HUES48 (cell line): ENCODE data around the gene DEAF1.

Experiments
- H3K27ac ChIP-seq: one replicate; pipeline ENCODE4 v1.7.0; 2013; ENCODE audit warnings: low read depth, low read length, inconsistent platforms
- H3K27me3 ChIP-seq: 2 replicates; pipeline ENCODE4 v1.6.1; 2013; ENCODE audit warnings: mild to moderate bottlenecking, low read length; ENCODE audit not compliant: control insufficient read depth, insufficient read depth
- H3K36me3 ChIP-seq: 2 replicates; pipeline ENCODE4 v1.6.1; 2013; ENCODE audit warnings: low read length; ENCODE audit not compliant: control insufficient read depth, insufficient read depth
- H3K4me1 ChIP-seq: 2 replicates; pipeline ENCODE4 v1.6.1; 2013; ENCODE audit warnings: mild to moderate bottlenecking, low read length; ENCODE audit not compliant: control insufficient read depth, insufficient read depth
- H3K4me3 ChIP-seq: 2 replicates; pipeline ENCODE4 v1.5.1; 2013; ENCODE audit warnings: mild to moderate bottlenecking, low read depth, low read length
- H3K9ac ChIP-seq: 2 replicates; pipeline ENCODE4 v1.6.1; 2013; ENCODE audit warnings: mild to moderate bottlenecking, low read depth, low read length, moderate library complexity
- H3K9me3 ChIP-seq: 2 replicates; pipeline ENCODE4 v1.6.1; 2013; ENCODE audit warnings: low read length; ENCODE audit not compliant: control insufficient read depth, insufficient read depth

Gene DEAF1

GRCh38 chr11:689625-690024 lies 5.4 kb downstream of the DEAF1 start:
- Histone ChIP-seq H3K27ac (no peak overlapping the region), H3K36me3 (peaks cover 52% of the 10 kb centered on the region), H3K4me1 (peaks cover 10% of the 10 kb centered on the region), H3K4me3 (no peak overlapping the region), H3K9ac (no peak overlapping the region), H3K9me3 (no peaks in the 10 kb centered on the region), H3K27me3 (no peaks in the 10 kb centered on the region)

- no peak overlapping the region for H3K9ac ChIP-seq
- H3K27me3 ChIP-seq: no peaks in the 10 kb centered on the region
- peaks cover 10% of the 10 kb centered on the region for H3K4me1 ChIP-seq
- peaks cover 59% of the 10 kb centered on the region for H3K36me3 ChIP-seq
- no peaks in the 10 kb centered on the region for H3K9me3 ChIP-seq
- H3K27ac ChIP-seq: no peak overlapping the region
- no peak overlapping the region for H3K4me3 ChIP-seq
Measured at GRCh38 chr11:688681-689080, 6.3 kb downstream of the DEAF1 start.

- peaks cover 67% of the 10 kb centered on the region for H3K36me3 ChIP-seq
- no peak overlapping the region for H3K27ac ChIP-seq
- no peaks in the 10 kb centered on the region for H3K9me3 ChIP-seq
- no peaks in the 10 kb centered on the region for H3K27me3 ChIP-seq
- peaks cover 4% of the 10 kb centered on the region; the same call in 1 of the 2 replicates for H3K4me1 ChIP-seq
- no peak overlapping the region for H3K9ac ChIP-seq
- H3K4me3 ChIP-seq: no peak overlapping the region
Measured at GRCh38 chr11:687751-688150, 7.3 kb downstream of the DEAF1 start.

DNA sequence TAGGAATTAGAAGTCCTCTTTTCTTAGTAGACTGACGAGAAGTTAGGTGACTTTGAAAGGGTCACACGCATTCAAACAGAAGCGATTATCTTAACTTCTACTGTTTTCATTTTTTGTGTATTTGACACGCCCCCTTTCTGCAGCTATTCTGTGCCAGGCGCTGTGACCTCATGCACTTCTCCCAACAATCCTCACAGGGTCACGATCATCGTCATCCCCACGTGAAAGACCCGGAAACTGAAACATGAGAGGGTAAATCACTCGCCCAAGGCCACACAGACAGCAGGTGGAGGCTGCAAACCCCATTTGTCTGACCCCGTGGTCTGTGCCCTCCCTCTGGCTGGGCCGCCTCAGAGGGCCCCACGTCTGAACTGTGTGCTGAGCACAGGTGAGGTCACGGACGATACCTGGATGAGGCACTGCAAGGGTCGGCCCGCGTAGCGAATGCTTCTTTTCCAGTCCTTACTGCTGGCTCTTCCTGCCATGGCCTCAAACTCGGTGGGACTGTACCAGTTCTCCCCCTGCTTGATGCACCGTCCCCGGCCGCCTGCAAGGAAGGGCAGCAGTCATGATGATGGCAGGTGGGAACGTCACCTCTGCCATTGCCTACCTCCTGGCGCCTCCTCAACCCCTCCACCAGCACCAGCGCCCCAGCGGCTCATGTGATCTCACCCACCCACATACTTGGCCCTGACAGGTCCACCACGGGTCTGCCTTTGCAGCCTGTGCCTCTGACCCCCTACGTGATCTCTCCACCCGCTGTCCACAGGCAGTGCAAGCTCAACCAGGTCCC lies 8.4 kb downstream of the DEAF1 start:
- H3K36me3 ChIP-seq: peaks cover 79% of the 10 kb centered on the region
- no peaks in the 10 kb centered on the region for H3K9me3 ChIP-seq
- H3K4me3 ChIP-seq: no peak overlapping the region
- H3K4me1 ChIP-seq: peaks cover 4% of the 10 kb centered on the region; the same call in 1 of the 2 replicates
- H3K27ac ChIP-seq: no peak overlapping the region
- H3K27me3 ChIP-seq: no peaks in the 10 kb centered on the region
- H3K9ac ChIP-seq: no peak overlapping the region

DNA sequence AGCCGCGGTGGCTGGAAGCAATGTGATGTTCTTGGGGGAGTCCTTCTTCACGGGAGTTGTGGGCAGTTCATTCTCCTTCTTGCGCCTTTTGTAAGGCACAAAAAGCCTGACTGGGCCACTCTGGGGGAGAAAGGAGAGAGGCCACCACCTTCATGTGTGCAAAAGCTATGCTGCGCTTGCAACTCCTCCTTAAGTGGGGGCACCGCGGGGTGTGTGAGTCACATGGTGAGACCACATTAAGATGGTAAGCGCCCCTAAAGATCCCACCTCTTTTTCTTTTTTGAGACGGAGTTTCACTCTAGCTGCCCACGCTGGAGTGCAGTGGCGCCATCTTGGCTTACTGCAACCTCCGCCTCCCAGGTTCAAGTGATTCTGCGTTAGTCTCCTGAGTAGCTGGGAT lies 14.1 kb downstream of the DEAF1 start:
- Histone ChIP-seq H3K9ac (no peak overlapping the region), H3K4me1 (peaks cover 4% of the 10 kb centered on the region; the same call in 1 of the 2 replicates), H3K9me3 (no peaks in the 10 kb centered on the region), H3K4me3 (no peak overlapping the region), H3K27ac (no peak overlapping the region), H3K36me3 (peaks cover 74% of the 10 kb centered on the region), H3K27me3 (no peaks in the 10 kb centered on the region)

- peaks cover 71% of the 10 kb centered on the region for H3K36me3 ChIP-seq
- no peaks in the 10 kb centered on the region for H3K27me3 ChIP-seq
- H3K27ac ChIP-seq: no peak overlapping the region
- H3K4me3 ChIP-seq: no peak overlapping the region
- no peak overlapping the region for H3K9ac ChIP-seq
- H3K4me1 ChIP-seq: peaks cover 4% of the 10 kb centered on the region; the same call in 1 of the 2 replicates
- no peaks in the 10 kb centered on the region for H3K9me3 ChIP-seq
Measured at GRCh38 chr11:680476-680875, 14.5 kb downstream of the DEAF1 start.

DNA sequence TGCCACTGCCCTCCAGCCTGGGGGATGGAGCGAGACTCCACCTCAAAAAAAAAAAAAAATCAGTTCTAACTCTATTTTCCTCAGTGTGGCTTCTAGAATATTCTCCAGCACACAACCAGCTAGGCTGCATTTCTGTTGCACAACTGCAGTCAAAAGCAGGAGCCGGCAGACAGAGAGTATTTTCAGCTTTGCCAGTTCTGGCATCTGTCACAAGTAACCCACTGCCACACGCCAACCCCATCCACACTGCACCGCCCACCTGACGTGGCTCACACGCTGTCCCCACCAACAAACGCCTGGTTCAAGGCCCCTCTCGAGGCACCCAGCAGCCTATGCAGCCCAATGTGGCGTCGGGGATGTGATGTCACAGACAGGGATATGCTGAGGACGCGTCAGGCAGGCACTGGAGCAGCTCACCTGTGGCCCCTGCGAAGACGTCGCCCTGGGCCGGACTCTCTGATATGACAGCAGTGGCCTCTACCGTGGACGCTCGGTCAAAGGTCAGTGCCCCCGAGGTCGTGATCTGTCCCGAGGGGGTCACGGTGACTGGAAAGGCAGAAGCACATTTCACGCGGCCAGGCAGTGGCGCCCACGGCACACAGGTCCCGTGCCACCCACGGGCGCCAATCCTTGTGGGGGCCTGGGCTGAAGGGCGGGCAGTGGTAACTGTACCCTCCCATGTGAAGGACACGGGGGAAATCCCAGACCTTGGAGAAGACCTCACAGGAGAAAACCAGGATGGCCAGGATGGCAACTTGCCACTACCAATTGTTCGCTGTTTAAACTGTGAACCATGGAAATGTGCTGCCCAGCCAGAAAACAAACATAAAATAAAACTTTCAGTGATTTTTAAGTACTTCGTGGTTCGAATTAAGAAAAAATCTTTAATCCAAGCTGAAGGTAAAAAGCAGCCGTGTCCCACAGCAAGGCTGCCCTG lies 15.5 kb downstream of the DEAF1 start:
- H3K9me3 ChIP-seq: no peaks in the 10 kb centered on the region
- peaks cover 4% of the 10 kb centered on the region; the same call in 1 of the 2 replicates for H3K4me1 ChIP-seq
- peaks cover 65% of the 10 kb centered on the region for H3K36me3 ChIP-seq
- no peak overlapping the region for H3K27ac ChIP-seq
- H3K9ac ChIP-seq: no peak overlapping the region
- no peak overlapping the region for H3K4me3 ChIP-seq
- H3K27me3 ChIP-seq: no peaks in the 10 kb centered on the region

- Histone ChIP-seq H3K9me3 (no peaks in the 10 kb centered on the region), H3K9ac (no peak overlapping the region), H3K4me3 (no peak overlapping the region), H3K27ac (no peak overlapping the region), H3K36me3 (peaks cover 67% of the 10 kb centered on the region), H3K27me3 (no peaks in the 10 kb centered on the region), H3K4me1 (no peaks in the 10 kb centered on the region)
Measured at GRCh38 chr11:678297-678696, 16.7 kb downstream of the DEAF1 start.

GRCh38 chr11:674406-674805 lies 20.6 kb downstream of the DEAF1 start:
- Histone ChIP-seq H3K36me3 (peaks cover 51% of the 10 kb centered on the region), H3K27me3 (no peaks in the 10 kb centered on the region)

GRCh38 chr11:673866-674265 lies 21.2 kb downstream of the DEAF1 start:
- H3K4me3 ChIP-seq: no peak overlapping the region
- H3K4me1 ChIP-seq: no peaks in the 10 kb centered on the region
- no peak overlapping the region for H3K27ac ChIP-seq
- H3K36me3 ChIP-seq: peaks cover 47% of the 10 kb centered on the region
- H3K27me3 ChIP-seq: no peaks in the 10 kb centered on the region
- no peaks in the 10 kb centered on the region for H3K9me3 ChIP-seq
- H3K9ac ChIP-seq: no peak overlapping the region

More at GRCh38 chr11:674406-674805, 20.6 kb downstream of the DEAF1 start:
- Histone ChIP-seq H3K4me1 (no peaks in the 10 kb centered on the region), H3K4me3 (no peak overlapping the region), H3K9me3 (no peaks in the 10 kb centered on the region), H3K9ac (no peak overlapping the region), H3K27ac (no peak overlapping the region)
